GM19240 (cell line): ENCODE measurements around the gene CYP27B1.
A peak's percentile ranks its signal among the peaks of the same experiment; 100 is the strongest.

Experiments
- DNase-seq: peaks from one replicate; pipeline ENCODE4 v3.0.0; 2011; ENCODE audit warnings: low spot score; ENCODE audit not compliant: insufficient read length

The CYP27B1 gene

DNA sequence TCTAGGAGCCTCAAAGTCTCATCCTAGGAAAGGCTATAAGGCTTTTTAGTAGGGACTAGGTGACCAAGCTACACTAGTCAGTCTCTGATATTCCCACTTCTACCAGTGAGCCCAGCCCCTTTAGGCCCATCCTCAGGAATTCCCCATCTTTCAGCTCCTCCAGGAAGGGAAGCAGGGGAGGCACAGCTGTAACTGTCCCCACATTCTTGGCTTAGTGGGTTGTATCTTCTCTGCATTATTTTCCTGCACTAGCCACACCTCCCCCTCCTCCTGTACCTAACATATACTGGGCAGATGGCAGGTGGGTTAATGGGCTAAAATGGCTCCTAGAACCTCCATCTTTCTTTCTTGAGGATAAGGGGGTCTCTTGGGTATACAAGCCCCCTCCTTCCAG lies 424 bp upstream of the CYP27B1 start:
- no peak for DNase-seq

DNA sequence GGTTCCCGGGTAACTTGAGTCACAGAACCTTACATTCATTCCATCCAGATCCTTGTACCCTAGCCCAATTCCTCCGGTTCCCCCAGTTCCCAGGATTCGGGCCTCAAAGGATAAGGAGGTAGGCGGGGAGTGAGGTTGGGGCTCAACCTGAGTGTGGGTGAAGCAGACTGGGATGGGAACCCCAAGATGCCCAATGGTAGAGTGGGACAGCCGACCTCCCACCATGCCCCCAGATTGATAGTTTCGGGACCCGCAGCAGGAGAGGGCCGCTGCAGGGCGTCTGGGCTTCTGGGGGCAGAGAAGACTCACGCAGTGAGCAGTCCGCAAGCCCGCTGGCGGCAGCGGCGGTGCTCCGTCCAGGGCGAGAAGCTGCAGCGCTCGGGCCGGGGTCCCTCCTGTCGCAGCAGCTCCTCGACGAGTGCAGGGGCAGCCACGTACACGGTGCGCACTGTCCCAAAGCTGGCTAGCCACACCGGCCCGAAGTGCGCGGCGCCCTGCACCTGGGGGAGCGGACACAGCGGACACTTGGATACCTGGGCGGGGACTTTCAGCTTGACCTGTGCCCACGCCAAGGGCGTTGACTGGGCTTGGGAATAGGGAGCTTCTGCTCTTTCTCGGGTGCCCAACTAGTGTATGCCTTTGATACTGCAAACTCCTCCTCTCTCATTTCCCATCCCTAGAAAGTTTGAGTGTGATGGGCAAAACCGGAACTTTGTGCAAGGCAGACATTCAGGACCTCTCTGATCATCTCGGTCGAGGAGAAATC lies 997 bp downstream of the CYP27B1 start:
- no peak for DNase-seq

DNA sequence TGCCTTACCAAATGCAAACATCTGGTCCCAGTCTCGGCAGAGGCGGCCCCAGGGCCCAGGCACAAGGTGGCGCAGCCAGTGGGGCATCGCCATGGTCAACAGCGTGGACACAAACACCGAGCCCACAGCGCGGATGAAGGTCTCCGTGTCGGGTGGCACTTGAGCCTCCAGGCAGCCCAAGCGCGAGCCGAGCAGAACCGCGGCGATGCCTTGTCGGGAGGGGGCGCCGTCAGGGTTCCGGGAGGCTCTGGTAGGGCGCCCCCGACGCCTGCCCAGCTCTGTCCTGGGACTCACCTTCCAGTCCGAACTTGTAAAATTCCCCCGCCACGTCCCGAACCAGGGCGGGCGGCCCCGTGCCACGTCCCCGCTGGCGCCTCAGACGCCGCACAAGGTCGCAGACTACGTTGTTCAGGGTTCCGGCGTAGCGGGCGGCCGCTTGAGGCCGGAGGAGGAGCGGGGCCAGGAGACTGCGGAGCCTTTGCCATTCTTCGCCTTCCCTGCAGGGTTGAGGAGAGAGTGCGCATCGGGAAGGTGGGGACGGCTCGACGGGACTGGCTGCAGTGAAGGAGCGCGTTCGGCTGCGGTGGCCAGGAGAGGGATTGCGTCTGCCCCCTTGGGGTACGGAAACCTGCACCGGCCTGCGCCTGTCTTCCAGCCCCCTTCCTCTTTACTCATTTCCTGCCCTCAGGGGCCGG lies 1.7 kb downstream of the CYP27B1 start:
- no peak for DNase-seq

DNA sequence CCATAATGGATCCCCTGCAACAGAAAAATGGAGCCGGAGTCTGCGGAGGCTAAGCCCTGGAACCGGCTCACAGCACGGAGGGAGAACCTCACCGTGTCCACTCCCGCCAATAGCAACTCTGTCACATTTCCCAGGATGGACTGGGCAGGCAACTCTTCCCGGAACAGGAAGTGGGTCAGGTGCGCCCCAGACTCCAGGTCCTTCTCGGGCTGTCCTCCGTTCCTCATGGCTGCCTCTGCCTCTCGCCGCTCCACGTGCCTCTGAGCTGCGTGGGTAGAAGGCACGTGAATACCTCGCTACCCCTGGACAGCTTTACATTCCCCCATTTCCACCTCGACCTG lies 2.2 kb downstream of the CYP27B1 start:
- no peak for DNase-seq

DNA sequence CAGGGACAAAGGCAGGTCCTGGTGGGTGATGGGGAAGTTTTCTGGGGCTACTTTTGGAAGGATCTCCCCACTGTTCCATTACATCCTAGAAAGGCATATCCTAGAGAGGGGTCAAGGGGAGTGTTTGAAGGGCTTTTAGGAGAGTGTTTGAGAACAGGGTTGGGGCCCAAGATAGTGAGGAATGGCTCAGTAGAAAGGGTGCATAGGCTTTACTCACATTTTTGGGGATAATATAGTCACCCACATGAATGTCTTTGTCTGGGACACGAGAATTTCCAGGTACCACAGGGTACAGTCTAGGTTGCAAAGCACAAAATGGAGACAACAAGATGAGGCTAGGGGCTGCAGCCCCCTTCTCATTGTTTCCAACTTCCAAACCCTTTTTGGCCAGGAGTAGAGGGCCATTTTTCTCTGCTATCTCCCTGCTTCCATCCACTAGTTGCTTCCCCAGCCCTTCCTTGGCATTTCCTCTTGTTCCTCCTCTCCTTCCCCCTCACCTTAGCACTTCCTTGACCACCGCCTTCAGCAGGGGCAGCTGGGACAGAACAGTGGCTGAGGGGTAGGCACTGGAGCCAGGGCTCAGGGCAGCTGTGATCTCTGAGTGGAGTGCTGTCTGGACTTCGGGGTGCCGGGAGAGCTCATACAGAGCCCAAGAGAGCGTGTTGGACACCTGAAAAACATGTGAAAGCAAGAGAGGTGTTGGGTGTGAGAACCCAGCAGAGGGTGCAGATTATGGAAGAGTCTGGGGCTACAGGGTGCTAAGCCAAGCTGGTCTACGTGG lies 2.8 kb downstream of the CYP27B1 start:
- DNase-seq = no peak

DNA sequence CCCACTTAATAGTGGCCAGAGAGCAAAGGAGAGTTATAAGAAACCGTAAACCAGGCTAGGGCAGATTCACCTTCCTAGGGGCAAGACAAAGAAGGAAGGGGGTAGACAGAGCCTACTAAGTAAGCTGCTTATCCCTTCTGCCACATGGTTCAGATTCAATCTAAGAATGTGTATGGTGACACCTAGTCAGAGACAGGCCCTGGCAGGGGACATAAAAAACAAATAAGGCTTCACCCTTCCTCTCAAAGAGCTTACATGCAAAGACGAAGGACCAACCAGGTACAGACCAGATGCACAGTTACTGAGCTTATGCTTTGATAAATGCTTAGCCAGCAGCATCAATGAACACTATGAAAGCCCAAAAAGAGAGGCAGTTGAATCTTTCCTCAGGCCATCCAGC lies 4.4 kb downstream of the CYP27B1 start:
- no peak for DNase-seq

DNA sequence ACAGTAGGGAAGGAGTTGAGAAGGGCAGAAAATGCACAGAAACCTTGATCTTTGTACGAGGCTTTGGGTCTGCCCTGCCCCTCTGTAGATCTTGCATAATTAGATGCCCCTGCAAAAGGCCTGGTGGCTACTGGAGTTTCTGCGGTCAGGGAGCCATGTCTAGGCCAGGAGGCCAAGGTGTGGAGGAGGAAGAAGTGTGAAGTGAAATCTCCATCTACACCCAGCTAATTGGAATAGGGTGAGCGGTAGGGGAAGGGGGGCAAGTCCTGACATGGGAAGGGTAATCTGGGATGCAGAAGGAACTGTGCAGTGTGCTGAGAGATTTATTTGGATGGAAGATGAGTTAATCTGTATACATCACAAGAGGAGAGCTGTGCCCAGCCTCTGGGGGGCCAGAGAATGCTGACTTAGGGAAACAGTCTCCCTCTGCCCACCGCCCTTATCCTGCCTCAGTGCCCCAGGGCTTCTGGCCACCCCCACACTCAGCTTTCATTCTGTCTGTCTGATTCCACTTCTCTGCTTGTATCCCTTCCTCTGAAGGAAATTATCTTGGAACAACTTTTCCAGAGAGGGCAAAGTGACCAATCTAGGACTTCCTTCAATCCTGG lies 5.4 kb downstream of the CYP27B1 start:
- no peak for DNase-seq

DNA sequence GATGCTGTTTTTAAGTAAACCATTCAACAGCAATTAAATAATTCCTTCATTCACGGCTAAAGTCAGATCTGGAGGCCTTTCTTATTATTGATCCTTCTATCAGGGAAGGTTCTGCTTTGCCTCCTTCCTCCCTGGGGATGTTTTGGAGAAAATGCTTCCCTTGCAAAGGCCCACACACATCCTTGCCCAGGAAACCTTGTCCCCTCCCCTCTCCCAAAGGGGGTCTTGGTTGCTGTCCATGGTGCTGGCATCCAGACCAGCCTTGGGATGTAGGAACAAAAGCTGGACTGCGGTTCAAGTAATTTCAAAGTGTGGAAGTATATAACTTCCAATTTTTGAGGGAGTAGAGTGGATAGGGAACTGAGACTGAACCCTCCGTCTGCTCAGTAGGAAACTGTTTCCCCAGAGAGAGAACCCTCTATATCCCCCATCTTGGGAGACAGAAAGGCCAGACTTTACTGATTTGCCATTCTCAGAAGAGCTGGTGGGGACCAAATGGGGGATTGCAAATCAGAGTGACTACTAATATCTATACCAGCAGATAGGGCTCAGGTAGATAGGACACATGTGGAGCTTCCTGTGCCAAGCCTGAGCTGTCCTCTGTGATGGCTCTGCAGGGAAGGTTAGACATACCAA lies 6.4 kb downstream of the CYP27B1 start:
- DNase-seq = no peak

DNA sequence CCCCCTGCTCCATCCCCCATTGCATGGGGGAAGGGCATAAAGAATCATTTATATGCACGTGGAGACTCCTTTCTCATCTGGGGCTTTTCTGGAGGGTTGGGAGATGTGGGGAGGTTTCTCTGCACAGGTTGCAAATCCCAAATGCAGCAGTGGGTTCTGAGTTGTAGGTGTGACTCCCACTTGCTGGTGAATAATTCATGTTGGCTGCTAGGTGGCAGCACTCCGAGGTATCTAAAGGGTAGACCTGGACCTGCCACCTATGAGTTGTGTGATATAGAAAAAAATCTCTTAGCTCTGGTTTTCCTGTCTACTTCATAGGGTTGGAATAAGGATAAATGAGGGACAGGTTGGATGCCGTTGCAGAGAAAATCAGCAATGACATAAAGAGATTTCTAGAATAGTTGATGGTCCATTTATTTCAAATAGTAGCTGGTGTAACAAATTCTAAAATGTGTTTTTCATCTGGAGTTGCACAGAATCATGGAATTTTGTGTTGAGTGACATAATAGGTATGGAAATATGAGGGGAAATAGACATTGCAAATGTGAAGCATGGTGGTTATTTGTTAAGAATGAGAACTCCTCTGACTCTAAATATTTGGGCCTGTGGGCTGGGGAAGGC lies 7.4 kb downstream of the CYP27B1 start:
- no peak for DNase-seq

DNA sequence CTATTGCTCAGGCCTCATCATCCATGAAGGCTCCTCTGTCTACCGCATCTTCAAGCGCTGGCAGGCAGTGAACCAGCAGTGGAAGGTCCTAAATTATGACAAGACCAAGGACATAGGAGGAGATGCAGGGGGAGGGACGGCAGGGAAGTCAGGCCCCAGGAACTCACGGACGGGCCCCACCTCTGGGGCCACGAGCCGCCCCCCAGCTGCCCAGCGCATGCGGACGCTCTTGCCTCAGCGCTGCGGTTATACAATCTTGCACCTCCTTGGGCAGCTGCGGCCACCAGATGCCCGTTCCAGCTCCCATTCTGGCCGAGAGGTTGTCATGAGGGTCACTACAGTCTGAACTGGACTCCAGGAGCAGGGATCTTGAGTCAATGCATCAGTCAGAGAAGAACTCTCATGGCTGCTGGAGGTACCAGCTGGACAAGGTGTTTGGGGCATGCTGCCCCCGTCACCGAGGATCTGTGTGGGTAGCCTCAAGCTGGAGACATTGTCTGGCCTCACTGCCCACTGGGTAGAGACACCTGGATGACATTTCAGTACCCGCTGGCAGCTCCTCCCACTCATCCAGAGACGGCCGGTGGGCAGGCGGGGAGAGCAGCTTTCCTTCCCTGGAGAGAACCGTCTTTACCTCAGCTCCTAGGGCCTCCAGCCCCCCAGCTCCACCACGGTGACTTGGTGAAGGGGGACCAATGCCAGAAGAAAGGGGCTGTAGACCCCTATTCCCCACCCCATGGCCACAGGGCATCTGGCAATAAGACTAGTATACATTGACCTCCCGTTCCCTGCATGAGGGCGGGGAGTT lies 8.1 kb downstream of the CYP27B1 start:
- DNase-seq = no peak

DNA sequence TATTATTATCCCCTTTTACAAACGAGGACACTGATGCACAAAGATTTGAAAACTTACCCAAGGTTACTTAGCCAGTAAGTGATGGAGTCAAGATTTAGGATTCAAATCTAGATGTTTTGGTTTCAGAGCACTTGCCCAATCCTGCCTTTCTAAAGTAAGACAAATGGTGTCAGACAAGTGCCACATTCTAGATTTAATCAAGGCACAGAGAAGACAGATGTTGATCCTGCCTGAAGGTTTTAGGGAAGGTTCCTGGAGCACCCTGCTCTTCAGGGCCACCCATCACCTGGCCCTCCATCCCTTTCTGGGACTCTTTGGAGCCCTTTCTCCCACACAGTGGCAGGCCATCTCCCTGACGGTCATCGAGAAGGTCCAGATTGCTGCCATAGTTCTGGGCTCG lies 9.1 kb downstream of the CYP27B1 start:
- no peak for DNase-seq

DNA sequence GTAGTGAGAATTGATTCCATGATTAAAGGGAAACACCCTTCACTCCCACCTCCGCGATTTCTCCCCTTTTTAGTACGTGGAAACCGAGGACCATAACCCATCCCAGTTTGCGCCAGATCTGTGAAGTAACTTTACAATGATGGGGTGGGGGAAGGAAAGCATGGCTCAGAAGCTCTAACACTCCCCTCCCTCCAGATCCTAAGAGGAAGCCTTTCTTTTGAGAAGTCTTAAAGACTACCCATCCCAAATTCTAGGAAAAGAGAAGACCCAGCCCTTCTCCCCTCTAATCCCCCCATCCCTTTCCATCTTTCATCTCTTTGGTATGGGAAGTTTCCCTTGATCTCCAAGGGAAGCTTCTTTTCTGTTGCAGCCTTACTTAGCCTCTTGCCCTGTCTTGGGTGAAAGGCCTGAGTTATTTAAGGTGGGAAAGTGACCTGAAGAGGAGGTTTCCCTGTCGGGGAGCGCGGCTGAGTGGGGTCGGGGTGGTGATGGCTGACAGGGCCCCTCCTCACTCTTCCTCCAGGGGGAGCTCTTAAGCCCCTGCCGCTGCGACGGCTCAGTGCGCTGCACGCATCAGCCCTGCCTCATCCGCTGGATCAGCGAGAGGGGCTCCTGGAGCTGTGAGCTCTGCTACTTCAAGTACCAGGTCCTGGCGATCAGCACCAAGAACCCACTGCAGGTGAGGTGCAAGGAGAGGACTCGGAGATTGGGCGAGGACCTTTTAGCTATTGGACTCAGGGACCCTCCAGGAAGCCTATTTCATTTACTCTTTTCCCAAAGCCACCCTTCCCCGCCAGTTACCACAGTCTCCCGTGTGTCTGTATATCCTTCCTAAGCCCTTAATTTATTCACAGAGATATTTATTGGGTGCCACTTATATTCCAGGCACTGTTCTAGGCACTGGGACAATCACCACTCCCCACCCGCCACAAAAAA lies 10.2 kb downstream of the CYP27B1 start:
- peak; percentile 84 for DNase-seq

DNA sequence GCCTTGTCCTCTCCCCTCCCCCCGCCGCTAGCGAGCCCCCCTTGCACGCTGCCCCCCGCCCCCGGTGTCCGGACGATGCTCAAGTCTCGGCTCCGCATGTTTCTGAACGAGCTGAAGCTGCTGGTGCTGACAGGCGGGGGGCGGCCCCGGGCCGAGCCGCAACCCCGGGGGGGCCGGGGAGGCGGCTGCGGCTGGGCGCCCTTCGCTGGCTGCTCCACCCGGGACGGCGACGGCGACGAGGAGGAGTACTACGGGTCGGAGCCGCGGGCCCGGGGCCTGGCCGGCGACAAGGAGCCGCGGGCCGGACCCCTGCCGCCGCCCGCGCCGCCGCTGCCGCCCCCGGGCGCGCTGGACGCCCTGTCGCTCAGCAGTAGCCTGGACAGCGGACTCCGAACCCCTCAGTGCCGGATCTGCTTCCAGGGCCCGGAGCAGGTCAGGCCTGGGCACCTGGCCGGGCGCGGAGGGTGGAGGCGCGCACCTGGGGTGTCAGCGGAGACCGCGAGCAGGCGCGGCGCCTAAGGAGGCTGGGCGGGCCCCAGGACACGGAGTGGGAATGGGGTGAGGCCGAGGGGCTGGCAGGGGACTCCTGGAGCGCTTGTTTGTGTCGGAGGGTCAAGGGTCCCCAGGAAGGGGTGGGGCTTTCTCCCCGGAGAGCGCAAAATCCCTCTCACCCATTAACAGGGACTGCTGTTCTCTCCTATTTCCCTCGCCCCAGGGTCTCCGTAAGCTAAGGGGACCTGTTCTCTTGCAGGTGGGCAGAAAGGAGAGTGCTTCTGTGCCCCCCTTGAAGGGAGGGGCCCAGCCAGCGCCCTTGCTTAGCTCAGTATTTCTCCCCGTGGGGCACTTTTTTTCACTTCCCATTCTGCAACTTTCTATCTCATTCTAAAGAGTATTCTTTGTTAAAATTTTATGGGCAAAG lies 11.2 kb downstream of the CYP27B1 start:
- DNase-seq = no peak

DNA sequence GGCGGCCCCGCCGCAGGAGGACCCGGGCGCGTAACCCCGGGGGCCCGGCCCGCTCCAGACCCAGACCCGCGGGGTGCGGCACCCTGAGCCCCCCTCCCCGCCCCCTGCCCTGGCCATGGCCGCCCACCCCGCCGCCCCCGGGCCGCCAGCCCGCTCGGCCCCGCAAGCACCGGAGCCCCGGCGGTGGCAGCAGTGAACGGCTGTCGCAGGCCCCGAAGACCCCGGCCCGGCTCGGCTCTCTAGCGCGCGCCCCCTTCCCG lies 11.8 kb downstream of the CYP27B1 start:
- no peak for DNase-seq

DNA sequence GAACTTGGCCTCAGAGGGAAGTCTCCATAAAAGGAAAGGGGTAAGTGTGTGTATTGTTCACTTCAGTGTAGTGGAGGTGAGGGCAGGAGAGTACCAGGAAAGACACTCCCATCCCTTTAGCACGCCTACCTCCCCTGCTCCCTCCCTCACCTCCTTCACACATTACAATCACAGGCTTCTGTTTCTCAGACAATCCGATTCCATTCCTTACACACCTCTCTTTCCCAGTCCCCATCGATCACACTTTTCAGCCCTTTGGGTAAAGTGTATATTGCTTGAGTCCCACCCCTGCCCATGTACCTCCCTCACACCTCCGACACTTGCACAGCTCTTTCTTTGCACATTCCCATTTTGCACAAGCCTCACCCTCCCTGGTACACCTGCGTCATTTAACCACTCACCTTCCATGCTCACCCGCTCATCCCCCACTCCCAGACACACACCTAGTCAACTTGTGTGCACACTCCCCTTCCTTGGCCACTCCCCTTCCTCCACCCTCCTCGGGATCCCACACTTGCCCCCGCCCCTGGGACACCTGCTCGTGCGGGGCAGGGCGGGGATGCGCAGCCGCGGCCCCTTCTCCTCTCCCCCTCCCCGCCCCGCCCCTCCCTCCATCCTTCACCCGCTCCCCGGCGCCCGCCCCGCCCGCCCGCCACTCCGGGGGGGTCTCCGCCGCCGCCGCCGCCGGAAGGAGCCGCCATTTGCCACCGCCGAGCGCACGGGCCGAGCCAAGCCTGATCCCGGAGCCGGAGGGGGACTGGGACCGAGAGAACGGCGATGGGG lies 12.3 kb downstream of the CYP27B1 start, which contains the start of gene MARCHF9:
TSS of gene MARCHF9 (plus strand) at position 693 of the 783 bp plus-strand sequence. CDS start 426 bp downstream, outside the sequence.
- peak; percentile 64 for DNase-seq

DNA sequence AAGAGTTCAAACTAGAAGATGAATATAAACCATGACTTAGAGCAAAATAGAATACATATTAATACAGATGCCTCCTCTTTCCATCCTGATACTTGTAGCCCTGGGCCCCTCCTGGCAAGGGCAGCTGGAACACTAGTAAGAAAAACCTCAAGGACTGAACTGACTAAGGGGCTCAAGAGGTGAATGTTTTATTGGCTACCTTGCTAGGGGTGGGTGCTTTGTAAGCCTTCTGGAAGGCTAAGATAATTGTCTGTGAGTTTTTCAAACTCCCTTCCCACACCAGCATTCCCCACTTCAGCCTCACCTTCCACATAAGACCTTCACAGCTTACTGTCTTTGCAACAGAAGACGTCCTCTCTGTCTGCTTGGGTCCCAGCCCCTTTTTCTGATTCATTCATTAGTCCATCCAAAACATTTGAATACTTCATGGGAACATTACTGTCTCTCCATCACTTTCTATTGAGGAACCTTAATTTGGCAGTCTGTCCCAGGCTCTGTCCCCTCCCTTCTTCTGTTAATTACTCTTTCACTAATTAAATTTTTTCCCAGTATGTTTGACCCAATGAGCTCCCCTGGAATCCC lies 13.0 kb downstream of the CYP27B1 start:
- DNase-seq = no peak

DNA sequence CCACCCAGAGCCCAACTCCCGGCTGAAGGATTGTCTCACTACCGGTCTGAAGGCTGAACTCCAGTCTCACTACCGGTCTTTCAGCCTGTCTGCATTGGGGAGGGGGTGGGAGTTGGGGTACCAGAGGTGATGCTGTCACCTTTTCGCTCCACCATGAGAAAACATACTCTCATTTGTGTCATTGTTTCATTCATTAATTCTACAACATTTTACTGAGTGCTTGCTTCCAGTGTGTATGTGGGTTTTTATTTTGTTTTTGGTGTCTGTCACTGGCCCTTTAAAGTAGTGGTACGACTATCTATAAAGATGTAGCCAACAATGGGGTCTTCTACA lies 14.2 kb downstream of the CYP27B1 start:
- DNase-seq = no peak
